Coronary artery (tissue), 2 donors: ENCODE results near the gene RNF141.

ENCODE experiments used
- DNase-seq: peaks from one replicate; pipeline ENCODE4 v3.0.0-alpha.2; 2017; ENCODE audit warnings: low spot score
- H3K27ac ChIP-seq, 2 donors: fragments of 200-600 bp; sonication (generic); one replicate each; pipeline ENCODE4 v1.5.1; 2016 to 2019
- H3K4me3 ChIP-seq: fragments of 200-600 bp; sonication (generic); 2 replicates; pipeline ENCODE4 v1.5.1; 2016; ENCODE audit warnings: mild to moderate bottlenecking, moderate library complexity
- TF ChIP-seq, protein P1 (sequence below): fragments of 200-600 bp; sonication (generic); IDR thresholded peaks from one replicate; pipeline ENCODE4 v1.5.1; 2019; ENCODE audit warnings: antibody characterized with exemption

RNF141 gene

DNA sequence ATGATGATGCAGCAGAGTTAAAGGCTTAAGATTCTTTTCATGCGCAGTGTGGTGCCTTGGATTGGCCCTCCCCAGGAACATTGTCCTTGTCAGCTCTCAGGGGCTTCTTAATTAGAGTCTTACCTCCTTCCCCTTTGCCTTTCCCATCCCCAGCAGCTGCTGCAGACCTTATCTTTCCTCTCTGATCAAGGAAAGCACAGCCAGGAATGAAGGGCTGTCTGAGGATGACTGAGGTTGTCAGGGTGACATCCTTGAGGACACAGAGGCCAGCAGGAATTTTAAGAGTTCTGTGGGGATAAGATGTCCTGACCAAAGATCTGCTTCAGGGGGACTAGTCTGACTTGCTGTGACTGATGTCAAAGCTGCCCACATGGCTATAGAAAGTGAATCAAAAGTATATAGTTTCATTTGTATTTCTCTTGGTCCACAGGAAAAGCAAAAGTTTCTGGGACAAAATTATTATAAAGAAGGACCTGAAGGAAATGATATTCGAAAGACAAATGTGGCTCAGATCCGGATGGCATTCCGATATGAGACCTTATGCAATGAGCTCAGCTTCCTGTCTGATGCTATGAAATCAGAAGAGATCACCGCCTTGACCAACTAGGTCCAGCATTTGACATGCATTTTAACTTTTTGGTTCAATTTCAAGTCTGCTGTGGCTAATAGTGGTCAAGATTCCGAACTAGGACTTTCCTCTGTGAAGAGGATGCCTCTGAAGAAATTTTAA is 35.5 kb downstream of the RNF141 start:
- Histone ChIP-seq H3K27ac (no peak overlapping the region), H3K4me3 (no peak overlapping the region)
- DNase-seq, result no peak
- TF ChIP-seq, protein P1, sequence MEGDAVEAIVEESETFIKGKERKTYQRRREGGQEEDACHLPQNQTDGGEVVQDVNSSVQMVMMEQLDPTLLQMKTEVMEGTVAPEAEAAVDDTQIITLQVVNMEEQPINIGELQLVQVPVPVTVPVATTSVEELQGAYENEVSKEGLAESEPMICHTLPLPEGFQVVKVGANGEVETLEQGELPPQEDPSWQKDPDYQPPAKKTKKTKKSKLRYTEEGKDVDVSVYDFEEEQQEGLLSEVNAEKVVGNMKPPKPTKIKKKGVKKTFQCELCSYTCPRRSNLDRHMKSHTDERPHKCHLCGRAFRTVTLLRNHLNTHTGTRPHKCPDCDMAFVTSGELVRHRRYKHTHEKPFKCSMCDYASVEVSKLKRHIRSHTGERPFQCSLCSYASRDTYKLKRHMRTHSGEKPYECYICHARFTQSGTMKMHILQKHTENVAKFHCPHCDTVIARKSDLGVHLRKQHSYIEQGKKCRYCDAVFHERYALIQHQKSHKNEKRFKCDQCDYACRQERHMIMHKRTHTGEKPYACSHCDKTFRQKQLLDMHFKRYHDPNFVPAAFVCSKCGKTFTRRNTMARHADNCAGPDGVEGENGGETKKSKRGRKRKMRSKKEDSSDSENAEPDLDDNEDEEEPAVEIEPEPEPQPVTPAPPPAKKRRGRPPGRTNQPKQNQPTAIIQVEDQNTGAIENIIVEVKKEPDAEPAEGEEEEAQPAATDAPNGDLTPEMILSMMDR, result no peak

DNA sequence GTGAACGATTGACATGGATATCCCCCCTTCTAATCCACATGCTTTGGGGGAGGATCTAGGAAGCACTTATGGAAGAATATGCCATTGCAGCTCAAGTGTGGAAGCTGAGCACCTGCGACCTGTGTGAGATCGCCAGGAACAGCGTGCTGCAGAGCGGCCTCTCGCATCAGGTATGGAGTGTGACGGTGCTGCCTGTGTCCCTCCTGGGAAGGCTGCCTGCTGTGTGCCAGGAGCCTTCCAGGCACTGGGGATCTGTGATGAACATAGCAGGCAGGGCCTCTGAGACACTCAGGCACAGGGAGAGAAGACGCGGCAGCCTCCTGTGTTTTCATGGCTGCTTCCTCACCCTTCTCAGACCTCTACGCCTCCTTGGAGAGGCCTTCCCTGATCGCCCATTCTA is 36.5 kb downstream of the RNF141 start:
- no peak overlapping the region for H3K27ac ChIP-seq

DNA sequence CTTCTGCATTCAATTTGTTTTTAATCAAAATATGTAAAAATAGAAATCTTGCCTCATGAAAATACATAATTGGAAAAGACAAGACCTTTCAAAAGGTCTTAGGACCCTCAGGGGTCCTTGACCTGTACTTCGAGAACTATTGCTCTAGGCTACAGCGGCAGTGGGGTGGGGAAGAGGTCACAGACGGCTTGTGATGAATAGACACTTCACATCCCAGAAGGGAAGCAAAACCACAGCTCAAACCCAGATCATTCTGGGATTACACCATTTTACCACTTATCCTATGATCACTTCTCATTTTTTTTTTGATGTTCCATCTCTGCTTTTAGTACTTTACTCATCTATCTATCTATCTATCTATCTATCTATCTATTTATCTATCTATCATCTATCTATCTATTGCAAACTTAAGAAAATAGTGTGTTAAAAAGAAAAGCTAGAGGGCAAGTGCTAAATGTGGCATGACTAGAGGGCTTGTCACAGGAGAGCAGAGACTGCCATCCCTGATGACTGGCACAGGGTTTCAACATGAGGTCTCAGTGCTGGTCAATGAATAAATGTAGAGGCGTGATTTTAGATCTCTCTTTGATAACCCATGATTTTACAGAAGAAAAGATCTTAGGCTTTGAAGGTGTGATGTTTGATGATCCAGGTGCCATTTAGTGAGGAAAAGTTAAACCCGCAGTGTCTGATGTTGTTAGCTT is 37.1 kb downstream of the RNF141 start:
- Histone ChIP-seq H3K4me3 (no peak overlapping the region), H3K27ac (no peak overlapping the region)
- TF ChIP-seq, protein P1, result no peak
- DNase-seq, result no peak

More for the DNA sequence above, 36.5 kb downstream of the RNF141 start:
- H3K4me3 ChIP-seq, result no peak overlapping the region
- DNase-seq, result no peak
- TF ChIP-seq, protein P1, result no peak

GRCh38 chr11:10503221-10503620 is 37.8 kb downstream of the RNF141 start:
- H3K4me3 ChIP-seq, result no peak overlapping the region
- TF ChIP-seq, protein P1, result no peak
- no peak for DNase-seq
- no peak overlapping the region for H3K27ac ChIP-seq

DNA sequence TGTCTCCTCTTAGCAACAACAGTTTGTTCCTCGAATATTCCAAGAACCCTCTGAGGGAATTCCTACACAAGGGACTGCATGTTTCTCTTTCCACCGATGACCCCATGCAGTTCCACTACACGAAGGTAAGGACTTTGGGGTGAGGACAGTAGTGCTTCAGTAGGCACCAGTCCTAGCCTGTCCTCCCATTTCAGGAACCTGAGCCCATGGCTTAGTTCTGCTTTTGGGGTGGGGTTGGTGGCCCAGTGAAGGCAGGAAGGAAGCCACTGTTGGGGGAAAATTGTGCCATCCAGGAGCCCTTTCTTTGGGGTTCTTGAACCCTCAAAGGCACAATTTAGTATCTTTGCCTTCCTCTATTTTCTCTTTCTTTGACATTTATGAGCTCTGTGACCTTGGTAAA is 38.2 kb downstream of the RNF141 start:
- Histone ChIP-seq H3K4me3 (no peak overlapping the region), H3K27ac (peak overlapping the region in 1 of 2 donors; percentile 20)
- TF ChIP-seq, protein P1, result no peak
- DNase-seq, result no peak

GRCh38 chr11:10502065-10502680 is 38.8 kb downstream of the RNF141 start:
- peak overlapping the region in 1 of 2 donors; percentile 20 for H3K27ac ChIP-seq
- TF ChIP-seq, protein P1, result no peak
- DNase-seq, result no peak

More at GRCh38 chr11:10502065-10502680, 38.8 kb downstream of the RNF141 start:
- H3K4me3 ChIP-seq, result no peak overlapping the region
